NCI-H510A treated with DMSO at 0.1 percent for 48 hours (cell line): ENCODE results near the gene KLK8.
A peak's percentile ranks its signal among the peaks of the same experiment; 100 is the strongest.

Experiments
- DNase-seq: peaks from one replicate; lab custom pipeline; 2025; lab: John Stamatoyannopoulos, UW

The KLK8 gene, protein sequence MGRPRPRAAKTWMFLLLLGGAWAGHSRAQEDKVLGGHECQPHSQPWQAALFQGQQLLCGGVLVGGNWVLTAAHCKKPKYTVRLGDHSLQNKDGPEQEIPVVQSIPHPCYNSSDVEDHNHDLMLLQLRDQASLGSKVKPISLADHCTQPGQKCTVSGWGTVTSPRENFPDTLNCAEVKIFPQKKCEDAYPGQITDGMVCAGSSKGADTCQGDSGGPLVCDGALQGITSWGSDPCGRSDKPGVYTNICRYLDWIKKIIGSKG

DNA sequence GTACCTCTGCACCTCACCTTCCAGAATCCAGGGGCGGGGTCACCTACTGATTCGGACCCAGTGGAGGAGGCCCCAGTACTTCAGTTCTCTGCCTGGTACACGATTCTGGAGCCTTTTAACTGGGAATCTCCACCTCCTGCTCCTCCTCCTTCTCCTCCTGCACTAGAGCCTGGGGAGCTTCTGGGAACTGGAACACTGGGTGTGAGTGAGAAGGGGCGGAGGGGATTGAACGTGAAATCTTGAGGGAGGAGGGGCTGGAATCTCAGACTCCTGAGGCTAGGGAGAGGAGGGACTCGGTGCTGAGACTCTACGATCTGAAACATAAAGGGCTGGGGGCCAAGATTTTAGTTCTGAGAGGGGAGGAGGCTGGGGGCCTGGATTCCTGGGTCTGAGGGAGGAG lies at the start of gene KLK8:
TSS of gene KLK8 (minus strand) at position 90 of the 400 bp plus-strand sequence. CDS start 437 bp downstream, outside the sequence.
- DNase-seq = no peak

DNA sequence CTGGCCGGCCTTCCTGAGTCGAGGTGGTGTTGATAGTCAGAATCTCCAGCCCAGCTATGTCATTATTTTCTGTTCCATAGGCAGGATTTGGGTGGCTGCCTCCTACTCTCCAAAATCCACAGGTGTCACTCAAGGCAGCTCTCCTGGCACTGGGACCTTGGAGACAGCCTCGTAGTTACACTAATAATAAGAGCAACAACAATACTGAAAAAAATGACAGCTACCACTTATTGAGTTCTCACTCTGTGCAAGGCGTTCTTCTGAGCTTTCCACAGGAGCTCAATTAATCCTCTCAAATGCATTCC lies 45.6 kb upstream of the KLK8 start:
- no peak for DNase-seq

DNA sequence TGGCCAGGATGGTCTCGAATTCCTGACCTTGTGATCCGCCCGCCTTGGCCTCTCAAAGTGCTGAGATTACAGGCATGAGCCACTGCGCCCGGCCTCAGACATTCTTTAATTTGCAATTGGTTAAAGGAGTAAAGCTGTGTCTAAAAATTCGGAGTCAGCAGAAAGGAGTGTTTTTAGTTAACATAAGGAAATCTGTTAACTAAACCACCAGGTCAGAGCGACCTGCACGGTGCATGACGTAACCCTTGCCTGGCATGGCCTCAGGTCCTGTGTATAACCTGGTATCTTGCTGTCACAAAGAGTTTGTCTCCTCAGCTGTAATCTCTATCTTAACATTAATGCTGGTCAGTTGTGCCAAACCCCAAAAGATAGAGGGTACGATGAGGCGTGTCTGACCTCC lies 42.9 kb upstream of the KLK8 start:
- no peak for DNase-seq

DNA sequence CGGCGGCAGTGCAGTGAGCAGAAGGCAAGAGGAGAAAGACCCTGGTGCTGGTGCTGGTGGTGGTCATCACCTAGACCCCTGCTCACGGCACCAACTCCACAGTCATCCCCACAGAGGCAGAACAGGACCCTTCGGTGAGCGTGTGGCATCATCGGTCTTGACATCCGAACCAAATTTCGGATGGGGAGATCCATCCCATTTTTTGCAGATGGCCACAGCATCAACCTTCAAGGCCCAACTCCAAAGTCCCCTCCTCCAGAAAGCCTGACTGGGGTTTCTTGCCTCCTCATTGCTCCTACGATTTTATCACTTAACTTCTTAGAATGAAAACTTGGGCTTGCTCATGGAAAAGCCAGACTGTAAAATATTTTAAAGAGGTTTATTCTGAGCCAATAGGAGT lies 42.1 kb upstream of the KLK8 start:
- DNase-seq = no peak

DNA sequence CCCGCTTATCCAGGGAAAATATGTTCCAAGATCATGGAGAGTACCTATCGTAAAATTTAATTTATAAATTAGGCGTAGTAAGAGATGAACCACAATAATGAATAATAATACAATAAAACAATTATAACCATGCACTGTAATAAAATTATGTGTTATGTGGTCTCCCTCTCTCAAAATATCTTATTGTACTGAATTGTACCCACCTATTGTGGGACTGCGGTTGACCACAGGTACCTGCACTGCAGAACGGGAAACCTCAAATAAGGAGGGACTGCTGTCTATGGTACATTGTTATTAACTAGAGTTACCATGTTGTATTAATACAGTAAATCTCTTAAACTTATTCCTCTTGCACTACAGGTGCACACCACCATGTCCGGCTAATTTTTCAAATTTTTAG lies 38.7 kb upstream of the KLK8 start:
- DNase-seq = no peak

DNA sequence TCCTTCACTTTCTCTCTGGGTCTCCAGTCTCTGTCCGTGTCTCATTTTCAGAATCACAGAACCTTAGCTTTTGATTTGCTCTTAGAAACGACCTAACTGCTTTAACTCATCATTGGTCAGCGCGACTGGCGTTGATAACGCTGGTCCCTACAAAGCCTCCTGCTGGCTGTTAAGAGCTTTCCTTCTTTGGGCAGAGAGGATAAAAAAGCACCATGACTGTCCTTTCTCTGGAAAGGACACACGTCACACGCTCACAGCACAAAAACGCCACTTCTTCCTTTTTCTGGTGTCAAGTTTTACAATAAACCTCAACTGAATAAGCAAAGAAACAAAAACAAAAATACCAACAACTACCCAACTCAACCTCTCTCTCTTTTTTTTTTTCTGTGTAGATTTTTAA lies 35.1 kb upstream of the KLK8 start:
- peak; percentile 45 for DNase-seq

DNA sequence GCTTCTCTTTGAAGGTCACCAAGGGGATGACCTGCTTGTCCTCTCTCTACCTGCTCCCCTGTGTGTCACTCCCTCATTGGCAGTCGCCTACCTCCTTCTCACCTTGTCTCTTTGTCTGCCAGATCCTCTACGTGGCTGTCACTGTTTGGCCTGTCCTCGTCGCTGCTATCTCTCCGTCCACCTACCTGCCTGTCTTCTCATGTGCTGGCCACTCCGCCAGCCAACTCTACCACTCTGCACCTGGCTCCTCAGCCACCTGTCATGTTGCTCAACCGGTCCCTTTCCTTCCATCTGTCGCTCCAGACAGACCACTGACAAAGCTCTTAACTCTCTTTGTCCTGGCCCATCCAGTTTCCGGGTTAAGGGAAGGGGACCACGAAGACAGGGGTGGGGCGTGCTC lies 33.3 kb upstream of the KLK8 start, which contains the start of gene KLK12:
TSS of gene KLK12 (minus strand) at position 299 of the 400 bp plus-strand sequence. CDS start 381 bp downstream, outside the sequence.
- peak; percentile 94 for DNase-seq

DNA sequence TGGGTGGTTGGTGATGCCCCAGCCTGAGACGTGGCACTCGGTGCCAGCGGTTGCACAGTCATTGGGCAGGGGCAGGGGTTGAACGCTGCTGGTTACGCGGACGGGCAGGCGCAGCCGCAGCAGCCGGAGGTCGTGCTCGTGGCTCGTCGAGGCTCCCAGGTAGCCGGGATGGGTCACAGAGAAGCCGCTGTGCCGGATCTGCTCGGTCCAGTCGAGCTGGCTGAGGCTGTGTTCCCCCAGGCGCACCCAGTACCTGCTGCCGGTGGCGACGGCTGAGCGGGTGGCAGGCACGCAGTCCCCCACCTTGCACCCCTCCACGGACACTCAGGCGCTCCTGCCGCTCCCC lies 30.4 kb upstream of the KLK8 start:
- DNase-seq = no peak

DNA sequence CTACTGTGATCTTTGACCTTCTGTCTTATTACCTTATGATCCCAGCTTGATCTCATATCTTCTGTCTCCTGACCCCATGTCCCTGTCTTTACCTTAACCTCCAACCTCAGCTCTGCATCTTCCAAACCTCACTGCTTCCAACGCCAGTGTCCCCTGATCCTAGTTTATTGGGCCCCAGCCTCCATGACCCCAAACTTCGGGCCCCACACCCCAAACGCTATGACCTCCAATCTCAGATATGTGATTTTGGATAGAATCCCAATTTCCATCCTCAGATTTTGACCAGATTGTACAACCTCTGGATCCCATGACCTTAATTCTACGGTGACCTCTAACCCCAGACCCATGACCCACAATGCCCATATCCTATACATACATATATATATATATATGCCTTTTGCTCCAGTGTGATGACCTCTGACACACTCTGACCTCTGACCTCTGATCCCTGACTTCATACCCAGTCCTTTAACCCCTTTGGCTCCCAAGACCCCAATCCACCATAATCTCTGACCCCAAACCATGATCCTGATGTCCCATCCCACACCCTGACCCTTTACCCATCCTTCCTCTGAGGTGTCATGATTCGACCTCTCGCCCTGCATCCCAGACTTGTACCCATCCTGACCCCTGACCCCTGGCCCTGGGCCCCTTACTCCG lies 29.9 kb upstream of the KLK8 start:
- no peak for DNase-seq

DNA sequence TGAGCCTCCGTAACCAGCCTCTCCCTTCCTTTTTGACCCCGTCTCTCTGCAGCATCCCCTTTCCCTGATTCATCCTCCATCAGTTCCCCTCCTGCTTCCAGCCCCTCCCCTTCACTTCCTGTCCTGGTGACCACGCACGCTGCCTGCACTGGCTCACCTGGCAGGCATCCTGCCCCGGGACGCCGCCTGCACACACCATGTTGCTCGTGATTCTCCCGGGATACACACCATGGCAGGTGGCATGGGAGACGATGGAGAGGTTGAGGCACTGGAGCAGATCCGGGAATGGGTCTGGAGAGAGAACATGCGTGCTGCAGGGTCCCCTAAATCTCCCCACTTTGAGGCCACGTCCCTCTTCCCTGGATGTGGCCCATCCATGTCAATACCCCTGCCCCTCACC lies 29.2 kb upstream of the KLK8 start:
- no peak for DNase-seq

DNA sequence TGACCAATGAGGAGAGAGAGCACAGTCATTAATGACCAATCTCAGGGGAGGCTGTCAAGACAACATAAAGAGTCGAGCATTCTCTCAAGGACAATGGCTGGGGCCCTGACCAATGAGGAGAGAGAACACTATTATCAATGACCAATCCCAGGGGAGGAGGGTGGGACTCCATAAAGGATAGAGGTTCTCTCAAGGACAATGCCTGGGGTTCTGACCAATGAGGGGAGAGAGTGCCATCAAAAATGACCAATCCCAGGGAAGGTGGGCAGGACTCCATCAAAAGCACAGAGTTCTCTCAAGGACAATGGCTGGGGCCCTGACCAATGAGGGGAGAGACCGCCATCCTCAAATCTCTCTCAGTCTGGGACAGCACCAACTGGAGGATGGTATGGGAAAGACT lies 28.3 kb upstream of the KLK8 start:
- no peak for DNase-seq

DNA sequence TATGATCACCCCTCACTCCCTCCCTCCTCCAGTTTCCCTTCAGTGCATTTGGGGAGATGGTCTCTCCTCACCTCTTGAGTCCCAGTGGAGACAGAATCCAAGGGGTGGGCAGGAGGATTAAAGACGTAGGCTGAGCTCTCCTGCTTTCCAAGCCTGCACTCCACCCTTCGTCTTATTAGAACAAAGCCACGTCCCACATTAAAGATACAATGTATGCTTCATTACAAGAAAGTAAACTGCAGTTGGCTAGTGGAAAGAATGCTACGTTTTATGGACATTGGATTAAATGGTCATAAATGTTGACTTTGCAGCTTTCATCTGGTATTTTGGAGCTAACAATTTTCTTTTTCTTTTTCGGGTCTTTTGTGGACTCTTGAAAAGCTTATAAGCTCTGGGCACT lies 26.5 kb upstream of the KLK8 start:
- DNase-seq = no peak

DNA sequence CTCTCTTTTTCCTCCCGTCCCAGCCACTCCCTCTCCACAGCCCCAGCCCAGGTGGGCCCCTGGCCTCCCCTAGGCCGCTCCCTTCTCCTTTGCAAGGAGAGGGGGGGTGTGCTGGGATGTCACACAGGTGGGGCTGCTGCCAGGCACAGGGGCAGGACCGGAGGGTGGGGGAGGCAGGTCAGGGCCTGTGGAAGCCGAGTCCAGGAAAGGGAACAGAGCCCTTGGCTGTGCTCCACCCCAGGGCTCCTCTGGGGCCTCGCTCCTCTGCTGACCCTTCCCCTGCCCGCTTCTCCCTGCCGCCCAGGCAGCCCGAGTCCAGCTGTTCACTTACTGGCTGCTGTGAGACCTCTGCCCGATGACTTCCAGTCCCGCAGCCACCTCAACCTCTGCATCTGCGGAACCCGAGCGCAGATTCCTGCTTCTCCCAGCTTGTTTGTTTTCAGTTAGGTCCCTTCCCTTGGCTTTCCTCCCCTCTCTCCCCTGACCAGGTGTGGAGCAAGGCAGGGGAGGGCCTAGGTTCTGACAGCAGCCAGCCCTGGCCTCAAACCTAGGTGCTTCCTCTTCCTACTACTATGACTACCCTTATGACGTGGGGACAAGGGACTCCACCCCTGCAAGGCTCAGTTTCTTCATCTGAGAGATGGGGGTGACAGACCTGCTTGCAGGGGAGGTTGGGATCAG lies 25.9 kb upstream of the KLK8 start:
- DNase-seq = peak; percentile 19

DNA sequence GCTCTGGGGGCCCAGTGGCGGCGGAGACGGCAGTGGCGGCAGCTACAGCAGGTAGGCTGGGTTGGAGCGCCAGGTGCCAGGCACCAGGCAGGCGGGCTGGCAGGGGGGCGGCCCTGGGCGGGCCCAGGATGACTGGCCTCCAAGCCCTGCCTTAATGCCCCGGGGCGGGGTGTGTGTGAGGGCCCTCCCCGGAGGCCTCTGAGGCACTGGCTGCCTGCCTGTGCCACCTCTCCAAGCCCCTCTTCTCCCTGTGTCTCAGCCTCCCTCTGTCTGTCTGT lies 25.1 kb upstream of the KLK8 start, which contains the start of gene KLK11:
TSS of gene KLK11 (minus strand) at position 63 of the 278 bp plus-strand sequence. CDS start 985 bp downstream, outside the sequence.
- peak; percentile 60 for DNase-seq

DNA sequence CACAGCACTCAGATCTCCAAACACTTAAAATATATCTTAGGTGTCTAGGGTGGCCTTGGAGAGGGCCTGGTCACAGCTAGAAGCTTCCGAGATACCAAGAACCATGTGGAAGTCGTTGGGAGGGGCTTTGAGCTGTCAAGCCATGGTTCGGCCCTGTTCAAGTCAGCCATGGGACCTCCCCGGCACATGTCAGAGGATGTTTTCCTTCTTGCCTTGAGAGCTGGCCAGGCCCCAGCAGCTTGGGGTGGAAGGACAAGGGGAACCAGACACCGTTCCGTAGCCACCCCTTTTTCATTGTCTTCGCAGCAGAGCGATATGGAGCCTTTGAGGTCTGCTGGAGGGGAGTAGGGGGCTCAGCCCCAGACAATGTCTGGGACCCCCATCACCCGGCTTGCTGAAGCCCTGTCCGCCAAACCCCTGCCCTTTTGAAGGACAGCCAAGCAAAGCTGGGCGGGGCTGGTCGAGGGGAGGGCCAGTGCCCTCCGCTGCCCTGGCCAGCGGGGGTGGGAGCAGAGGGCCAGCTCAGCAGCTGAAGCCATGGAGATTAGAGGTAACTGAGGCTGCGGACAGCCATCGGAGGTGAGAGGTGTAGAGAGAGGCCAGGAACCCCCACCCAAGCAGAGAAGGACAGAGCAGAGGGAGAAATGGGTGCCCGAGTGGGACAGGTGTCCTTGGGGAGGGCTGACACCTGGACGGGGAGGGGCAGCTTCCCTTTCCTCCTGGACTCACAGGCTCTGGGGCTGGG lies 24.6 kb upstream of the KLK8 start:
- no peak for DNase-seq

DNA sequence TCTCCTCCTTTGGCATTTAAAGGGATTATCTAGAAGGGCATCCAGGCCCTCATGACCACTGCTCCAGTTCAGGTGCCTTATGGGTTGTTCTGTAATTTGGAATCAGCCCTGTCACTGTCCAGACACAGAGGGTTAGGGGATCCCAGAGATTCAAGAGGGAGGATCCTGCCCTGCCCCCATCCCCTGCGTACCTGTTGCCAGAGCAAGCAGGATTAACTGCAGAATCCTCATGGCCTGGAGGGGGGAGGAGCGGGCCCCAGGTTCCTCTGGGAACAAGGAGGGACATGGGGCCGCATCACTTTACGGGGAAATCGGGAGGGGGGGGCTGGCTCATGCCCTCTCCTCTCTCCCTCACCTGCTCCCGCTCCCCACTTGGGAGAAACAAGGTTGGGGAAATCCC lies 24.0 kb upstream of the KLK8 start:
- peak; percentile 18 for DNase-seq

DNA sequence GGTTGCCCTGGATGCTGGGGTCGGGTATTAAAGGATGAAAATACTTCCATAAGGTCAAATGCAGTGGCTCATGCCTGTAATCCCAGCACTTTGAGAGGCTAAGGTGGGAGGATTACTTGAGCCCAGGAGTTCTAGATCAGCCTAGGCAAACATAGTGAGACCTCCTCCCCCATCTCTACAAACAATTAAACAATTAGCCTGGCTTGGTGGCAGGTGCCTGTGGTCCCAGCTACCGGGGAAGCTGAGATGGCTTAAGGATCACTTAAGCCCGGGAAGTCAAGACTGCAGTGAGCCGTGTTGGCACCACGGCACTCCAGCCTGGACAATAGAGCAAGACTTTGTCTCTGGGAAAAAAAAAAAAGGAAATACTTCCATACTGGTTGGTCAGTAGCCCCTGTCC lies 23.5 kb upstream of the KLK8 start:
- DNase-seq = peak; percentile 69

DNA sequence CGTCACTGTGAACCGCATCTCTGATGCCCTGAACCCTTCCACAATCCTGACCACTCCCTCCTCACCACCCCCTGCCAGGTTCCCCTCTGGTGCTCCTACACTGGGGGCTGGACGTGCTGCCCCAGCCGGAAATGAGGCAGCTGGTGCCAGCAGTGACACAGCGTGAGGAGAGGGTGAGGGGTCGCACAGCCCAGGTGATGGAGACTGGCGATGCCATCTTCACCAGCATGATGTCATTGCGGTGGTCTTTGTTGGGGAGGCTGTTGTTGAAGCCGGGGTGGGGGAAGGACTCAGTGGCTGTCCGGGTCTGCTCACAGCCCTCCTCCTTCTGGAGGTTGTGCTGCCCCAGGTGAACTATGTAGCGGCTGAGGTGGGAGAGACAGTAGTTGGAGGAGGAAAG lies 22.5 kb upstream of the KLK8 start:
- DNase-seq = no peak

DNA sequence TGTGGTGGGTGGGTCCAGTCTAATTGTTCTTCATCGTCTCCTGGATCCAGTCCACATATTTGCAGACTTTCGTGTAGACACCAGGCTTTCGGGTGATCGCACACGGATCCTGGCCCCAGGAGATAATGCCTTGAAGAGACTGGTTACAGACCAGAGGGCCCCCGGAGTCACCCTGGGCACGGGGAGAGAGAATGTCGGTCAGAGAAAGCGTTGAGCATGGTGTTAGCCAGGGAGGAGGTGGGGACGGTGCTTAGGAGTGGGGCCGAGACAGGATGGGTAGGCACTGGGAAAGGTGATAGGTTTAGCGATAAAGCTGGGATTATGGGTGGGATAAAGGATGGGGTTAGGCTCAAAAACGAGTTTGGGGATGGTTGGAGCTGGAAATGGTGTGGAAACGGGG lies 21.1 kb upstream of the KLK8 start:
- no peak for DNase-seq

DNA sequence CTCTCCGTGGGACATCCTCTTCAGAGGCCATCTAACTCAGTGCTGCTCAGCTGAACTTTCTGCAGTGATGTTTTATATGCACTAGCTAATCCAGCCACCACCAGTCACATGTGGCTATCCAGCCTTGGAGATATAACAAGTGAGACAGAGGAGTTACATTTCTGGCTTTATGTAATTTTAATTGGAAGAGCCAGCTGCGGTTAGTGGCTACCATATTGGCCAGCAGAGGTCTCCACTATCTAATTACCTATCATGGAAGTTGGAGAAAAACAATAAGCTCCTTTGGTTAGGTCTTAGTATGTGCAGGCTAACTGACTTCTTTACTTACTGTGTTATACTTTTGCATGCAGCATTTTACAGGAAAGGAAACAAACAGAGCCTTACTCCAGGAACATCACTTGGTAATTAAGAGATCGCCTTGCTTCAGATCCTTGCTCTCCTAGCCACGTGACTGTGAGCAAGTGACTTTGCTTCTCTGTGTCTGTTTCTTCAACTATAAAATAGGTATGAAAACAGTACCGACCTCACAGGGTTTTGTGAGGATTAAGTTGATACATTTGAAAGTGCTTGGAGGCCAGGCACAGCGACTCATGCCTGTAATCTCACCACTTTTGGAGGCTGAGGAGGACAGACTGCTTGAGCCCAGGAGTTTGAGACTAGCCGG lies 19.7 kb upstream of the KLK8 start:
- peak; percentile 73 for DNase-seq

DNA sequence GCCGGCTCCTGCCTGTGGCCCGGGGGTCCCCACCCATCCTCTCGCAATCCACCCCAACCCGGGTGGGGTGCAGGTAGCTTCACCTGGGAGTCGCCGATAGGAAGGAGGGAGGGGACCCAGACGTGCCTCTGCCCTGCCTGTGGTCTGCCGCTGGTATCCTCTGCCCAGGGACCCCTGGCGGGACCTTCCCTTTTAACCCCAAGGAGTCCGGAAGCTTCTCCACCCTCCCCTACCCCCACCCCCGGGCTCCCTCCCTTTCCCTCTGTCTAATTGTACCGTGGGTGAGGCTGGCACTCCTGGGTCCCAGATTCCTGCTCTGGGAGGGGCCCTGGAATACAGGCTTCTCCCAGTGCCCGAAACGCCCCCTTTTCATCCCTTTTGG lies 18.1 kb upstream of the KLK8 start, which contains the start of gene KLK10:
TSS of gene KLK10 (minus strand) at position 166 of the 382 bp plus-strand sequence. CDS start 579 bp downstream, outside the sequence.
- DNase-seq = no peak
